Karpas-422 (cell line): Measurements from ENCODE around the gene RAD51B. TPM values are rescaled to one million over a fixed set of nuclear protein-coding genes. Genes with fewer than 3 reads are reported as not detected.

Experiments
- DNase-seq: peaks from one replicate; pipeline ENCODE4 v3.0.0-alpha.2; 2015
- H2AFZ ChIP-seq: fragments of 200-600 bp; sonication (generic); 2 replicates; pipeline ENCODE4 v1.6.1; 2014; ENCODE audit warnings: antibody characterized with exemption, low read length, mixed read lengths
- H3K27ac ChIP-seq: fragments of 200-600 bp; sonication (generic); 2 replicates; pipeline ENCODE4 v1.5.1; 2014; ENCODE audit warnings: mild to moderate bottlenecking, low read length, moderate library complexity
- H3K27me3 ChIP-seq: fragments of 200-600 bp; sonication (generic); 2 replicates; pipeline ENCODE4 v1.6.1; 2014; ENCODE audit warnings: low read length, mixed read lengths
- H3K36me3 ChIP-seq: fragments of 200-600 bp; sonication (generic); 2 replicates; pipeline ENCODE4 v1.6.1; 2014; ENCODE audit warnings: low read length, mixed read lengths; ENCODE audit not compliant: insufficient read depth
- H3K4me1 ChIP-seq: fragments of 200-600 bp; sonication (generic); 2 replicates; pipeline ENCODE4 v1.6.1; 2014; ENCODE audit warnings: mild to moderate bottlenecking, low read length, mixed read lengths
- H3K4me2 ChIP-seq: fragments of 200-600 bp; sonication (generic); 2 replicates; pipeline ENCODE4 v1.6.1; 2014; ENCODE audit warnings: low read length, low read depth, mild to moderate bottlenecking; ENCODE audit not compliant: poor library complexity, severe bottlenecking
- H3K4me3 ChIP-seq: fragments of 200-600 bp; sonication (generic); 2 replicates; pipeline ENCODE4 v1.5.1; 2014; ENCODE audit warnings: mild to moderate bottlenecking, antibody characterized with exemption, low read length, mixed read lengths
- H3K79me2 ChIP-seq: fragments of 200-600 bp; sonication (generic); 2 replicates; pipeline ENCODE4 v1.6.1; 2014; ENCODE audit warnings: mild to moderate bottlenecking, low read length, mixed read lengths
- H3K9ac ChIP-seq: fragments of 200-600 bp; sonication (generic); 2 replicates; pipeline ENCODE4 v1.6.0; 2014; ENCODE audit warnings: low read length
- H3K9me2 ChIP-seq: fragments of 200-600 bp; sonication (generic), shearing (Covaris generic); replicated peaks from 2 replicates; pipeline ENCODE4 v1.6.0; 2014; ENCODE audit warnings: mild to moderate bottlenecking, low read length, moderate library complexity; ENCODE audit not compliant: insufficient read depth
- H3K9me3 ChIP-seq: fragments of 300-700, 200-600 bp; sonication (generic); 2 replicates; pipeline ENCODE4 v1.6.1; 2014; ENCODE audit warnings: low read length, mixed read lengths
- H4K20me1 ChIP-seq: fragments of 200-600 bp; sonication (generic); 2 replicates; pipeline ENCODE4 v1.6.1; 2014; ENCODE audit warnings: mild to moderate bottlenecking, antibody characterized with exemption, low read length, low read depth; ENCODE audit not compliant: insufficient read depth
- total RNA-seq: library from RNA; depleted of rRNA; stranded (reverse); fragments of >200 nt; shearing (Covaris generic); gene quantifications from 2 replicates; pipeline ENCODE4 v1.2.3, GENCODE V29; 2014; ENCODE audit warnings: low replicate concordance

Gene RAD51B
- total RNA-seq, 1 experiment from 2014 or later = 107 TPM

- Histone ChIP-seq H2AFZ (no peak overlapping the region), H3K27ac (no peak overlapping the region), H3K4me3 (no peak overlapping the region), H3K4me1 (no peaks in the 10 kb centered on the region), H3K9ac (no peak overlapping the region), H3K36me3 (no peaks in the 10 kb centered on the region), H3K79me2 (no peaks in the 10 kb centered on the region), H3K27me3 (no peaks in the 10 kb centered on the region), H3K4me2 (no peak overlapping the region), H3K9me2 (no peaks in the 10 kb centered on the region), H4K20me1 (peaks cover 12% of the 10 kb centered on the region; the same call in 1 of the 2 replicates), H3K9me3 (no peaks in the 10 kb centered on the region)
- no peak for DNase-seq
These were observed 231.6 kb downstream of the RAD51B start for GRCh38 chr14:68051146-68051545.

DNA sequence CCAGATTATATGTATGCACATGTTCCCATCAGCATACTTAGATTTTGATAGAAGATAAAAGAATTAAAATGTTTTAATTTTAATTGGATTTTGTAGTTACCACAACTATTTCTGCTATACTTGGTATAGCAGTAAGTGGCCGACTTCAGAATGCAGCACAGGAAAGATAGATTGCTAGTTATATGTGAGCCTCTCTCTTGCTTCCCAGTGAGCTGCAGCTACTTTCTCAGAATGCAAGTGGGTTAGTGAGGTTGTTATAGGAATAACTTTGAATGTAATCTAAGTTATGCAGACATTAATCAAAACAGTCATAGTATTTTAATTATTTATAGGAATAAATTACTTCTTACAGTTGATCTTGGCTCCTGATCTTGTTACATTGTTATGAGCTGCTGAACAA, 240.6 kb downstream of the RAD51B start:
- no peak for DNase-seq
- no peaks in the 10 kb centered on the region for H3K27me3 ChIP-seq

GRCh38 chr14:68062651-68063050, 243.1 kb downstream of the RAD51B start:
- H3K4me1 ChIP-seq = no peaks in the 10 kb centered on the region
- no peaks in the 10 kb centered on the region for H3K9me2 ChIP-seq
- no peak overlapping the region for H3K4me2 ChIP-seq
- H3K27ac ChIP-seq = no peak overlapping the region
- no peaks in the 10 kb centered on the region for H3K27me3 ChIP-seq
- H2AFZ ChIP-seq = no peak overlapping the region
- H3K9ac ChIP-seq = no peak overlapping the region
- no peak overlapping the region for H3K4me3 ChIP-seq
- H4K20me1 ChIP-seq = peaks cover 14% of the 10 kb centered on the region; the same call in 1 of the 2 replicates
- peaks cover 8% of the 10 kb centered on the region for H3K9me3 ChIP-seq
- no peaks in the 10 kb centered on the region for H3K79me2 ChIP-seq
- no peak for DNase-seq
- 0 out of 2 replicates have a peak, but pooled peaks cover 3% of the 10 kb centered on the region for H3K36me3 ChIP-seq

More for the DNA sequence above, 240.6 kb downstream of the RAD51B start:
- H2AFZ ChIP-seq = no peak overlapping the region
- H3K79me2 ChIP-seq = no peaks in the 10 kb centered on the region
- H3K9me2 ChIP-seq = no peaks in the 10 kb centered on the region
- no peak overlapping the region for H3K9ac ChIP-seq
- no peak overlapping the region for H3K27ac ChIP-seq
- H3K4me1 ChIP-seq = no peaks in the 10 kb centered on the region
- no peak overlapping the region for H3K4me3 ChIP-seq
- no peaks in the 10 kb centered on the region for H3K36me3 ChIP-seq
- no peak overlapping the region for H3K4me2 ChIP-seq
- H4K20me1 ChIP-seq = peaks cover 18% of the 10 kb centered on the region; the same call in 1 of the 2 replicates
- peaks cover 4% of the 10 kb centered on the region for H3K9me3 ChIP-seq

DNA sequence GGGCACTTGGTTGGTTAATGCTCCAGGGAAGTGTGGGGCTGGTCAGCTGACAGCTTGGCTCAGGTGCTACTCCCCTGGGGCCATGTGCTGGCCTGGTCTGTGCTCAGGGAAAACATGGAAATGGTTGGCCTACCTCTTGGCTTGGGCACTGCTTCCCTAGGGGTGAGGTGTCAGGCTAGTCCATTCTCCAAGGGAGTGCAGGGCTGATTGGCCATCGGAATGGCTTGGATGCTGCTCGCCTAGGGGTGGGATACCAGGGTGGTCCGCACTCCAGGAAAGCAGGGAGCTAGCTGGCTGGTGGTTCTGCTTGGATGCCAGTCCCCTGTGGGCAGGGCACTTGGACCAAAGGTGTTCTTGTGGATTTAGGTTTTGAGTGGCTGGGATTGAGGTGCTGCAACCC, 245.7 kb downstream of the RAD51B start:
- Histone ChIP-seq H3K9me3 (peaks cover 11% of the 10 kb centered on the region), H3K79me2 (no peaks in the 10 kb centered on the region), H3K27me3 (no peaks in the 10 kb centered on the region), H3K9me2 (no peaks in the 10 kb centered on the region), H4K20me1 (no peaks in the 10 kb centered on the region), H3K27ac (no peak overlapping the region), H3K4me2 (no peak overlapping the region), H3K4me3 (no peak overlapping the region), H3K4me1 (no peaks in the 10 kb centered on the region), H3K36me3 (0 out of 2 replicates have a peak, but pooled peaks cover 3% of the 10 kb centered on the region), H3K9ac (no peak overlapping the region), H2AFZ (no peak overlapping the region)
- no peak for DNase-seq

- H3K27me3 ChIP-seq = no peaks in the 10 kb centered on the region
- no peaks in the 10 kb centered on the region for H3K9me2 ChIP-seq
- H3K4me3 ChIP-seq = no peak overlapping the region
- no peak for DNase-seq
- no peak overlapping the region for H3K4me2 ChIP-seq
- H3K9ac ChIP-seq = no peak overlapping the region
- no peaks in the 10 kb centered on the region for H3K36me3 ChIP-seq
- H3K9me3 ChIP-seq = no peaks in the 10 kb centered on the region
- H3K27ac ChIP-seq = no peak overlapping the region
- H4K20me1 ChIP-seq = peaks cover 49% of the 10 kb centered on the region
- peaks cover 20% of the 10 kb centered on the region for H3K4me1 ChIP-seq
- H3K79me2 ChIP-seq = no peaks in the 10 kb centered on the region
- H2AFZ ChIP-seq = no peak overlapping the region
These were observed 255.3 kb downstream of the RAD51B start for GRCh38 chr14:68074765-68075381.

GRCh38 chr14:68075382-68076029, 255.9 kb downstream of the RAD51B start:
- no peaks in the 10 kb centered on the region for H3K9me2 ChIP-seq
- DNase-seq = no peak
- H4K20me1 ChIP-seq = peaks cover 56% of the 10 kb centered on the region
- no peak overlapping the region for H3K4me2 ChIP-seq
- peaks cover 27% of the 10 kb centered on the region for H3K4me1 ChIP-seq
- H3K27ac ChIP-seq = no peak overlapping the region
- no peaks in the 10 kb centered on the region for H3K36me3 ChIP-seq
- no peak overlapping the region for H3K9ac ChIP-seq
- H3K27me3 ChIP-seq = no peaks in the 10 kb centered on the region
- no peak overlapping the region for H3K4me3 ChIP-seq
- no peaks in the 10 kb centered on the region for H3K79me2 ChIP-seq
- H3K9me3 ChIP-seq = no peaks in the 10 kb centered on the region
- no peak overlapping the region for H2AFZ ChIP-seq

- Histone ChIP-seq H3K27ac (no peak overlapping the region), H3K27me3 (no peaks in the 10 kb centered on the region), H3K4me2 (no peak overlapping the region), H3K9me2 (no peaks in the 10 kb centered on the region), H3K4me1 (peaks cover 31% of the 10 kb centered on the region), H4K20me1 (peaks cover 63% of the 10 kb centered on the region), H3K9me3 (no peaks in the 10 kb centered on the region), H3K36me3 (no peaks in the 10 kb centered on the region), H3K9ac (no peak overlapping the region), H3K79me2 (no peaks in the 10 kb centered on the region), H2AFZ (no peak overlapping the region), H3K4me3 (no peak overlapping the region)
- no peak for DNase-seq
These were observed 256.9 kb downstream of the RAD51B start for GRCh38 chr14:68076451-68076850.

- Histone ChIP-seq H3K79me2 (no peaks in the 10 kb centered on the region), H3K4me2 (no peak overlapping the region), H3K9me3 (no peaks in the 10 kb centered on the region), H3K9ac (no peak overlapping the region), H3K4me3 (no peak overlapping the region), H3K9me2 (no peaks in the 10 kb centered on the region), H3K27ac (no peak overlapping the region), H4K20me1 (peaks cover 45% of the 10 kb centered on the region), H3K27me3 (no peaks in the 10 kb centered on the region), H2AFZ (no peak overlapping the region), H3K36me3 (no peaks in the 10 kb centered on the region), H3K4me1 (peaks cover 28% of the 10 kb centered on the region)
- no peak for DNase-seq
These were observed 260.5 kb downstream of the RAD51B start for GRCh38 chr14:68079941-68080697.
